UCSD-AML1 (cell line): ENCODE results near the gene NACC1.
A peak's percentile ranks its signal among the peaks of the same experiment; 100 is the strongest.

ENCODE experiments used
- DNase-seq: peaks from one replicate; lab custom pipeline; 2025; ENCODE audit not compliant: unreplicated experiment; lab: John Stamatoyannopoulos, UW

The NACC1 gene

GRCh38 chr19:13099073-13099999 is 18.7 kb upstream of the NACC1 start:
- DNase-seq: peak; percentile 83

- peak; percentile 67 for DNase-seq
Measured at GRCh38 chr19:13100031-13100588, 18.0 kb upstream of the NACC1 start.

GRCh38 chr19:13100841-13101589 is 17.0 kb upstream of the NACC1 start:
- peak; percentile 59 for DNase-seq

- DNase-seq: no peak
Measured at GRCh38 chr19:13101590-13102415, 16.3 kb upstream of the NACC1 start.

GRCh38 chr19:13102416-13102665 is 15.7 kb upstream of the NACC1 start:
- DNase-seq: no peak

- peak; percentile 98 for DNase-seq
Measured at GRCh38 chr19:13102666-13103580, 15.1 kb upstream of the NACC1 start, which contains the start of gene LYL1. Gene LYL1, minus strand, starts transcription at chr19:13102858. Its CDS starts 1,687 bp downstream, at chr19:13101171.

- peak; percentile 78 for DNase-seq
Measured at GRCh38 chr19:13103581-13104359, 14.3 kb upstream of the NACC1 start.

- DNase-seq: peak; percentile 98
Measured at GRCh38 chr19:13104360-13104847, 13.7 kb upstream of the NACC1 start.

GRCh38 chr19:13104848-13105711 is 13.0 kb upstream of the NACC1 start:
- DNase-seq: peak; percentile 72

- no peak for DNase-seq
Measured at GRCh38 chr19:13109361-13110098, 8.5 kb upstream of the NACC1 start.

- DNase-seq: no peak
Measured at GRCh38 chr19:13110099-13110610, 7.9 kb upstream of the NACC1 start.

GRCh38 chr19:13112555-13112954 is 5.5 kb upstream of the NACC1 start:
- DNase-seq: no peak

- DNase-seq: no peak
Measured at GRCh38 chr19:13115936-13116281, 2.2 kb upstream of the NACC1 start.

- DNase-seq: peak; percentile 87
Measured at GRCh38 chr19:13116282-13117175, 1.5 kb upstream of the NACC1 start, which contains the start of gene TRMT1. Gene TRMT1, minus strand, starts transcription at chr19:13116740. Its CDS starts 341 bp downstream, at chr19:13116399.

GRCh38 chr19:13117176-13117771 is 790 bp upstream of the NACC1 start:
- no peak for DNase-seq
